ENCODE measurements around the gene CAMK1G.

Gene CAMK1G

GRCh38 chr1:209620487-209620884 is 37.0 kb downstream of the CAMK1G start:
- DNase-seq: no peak

GRCh38 chr1:209621286-209621685 is 37.8 kb downstream of the CAMK1G start:
- no peak for DNase-seq

DNA sequence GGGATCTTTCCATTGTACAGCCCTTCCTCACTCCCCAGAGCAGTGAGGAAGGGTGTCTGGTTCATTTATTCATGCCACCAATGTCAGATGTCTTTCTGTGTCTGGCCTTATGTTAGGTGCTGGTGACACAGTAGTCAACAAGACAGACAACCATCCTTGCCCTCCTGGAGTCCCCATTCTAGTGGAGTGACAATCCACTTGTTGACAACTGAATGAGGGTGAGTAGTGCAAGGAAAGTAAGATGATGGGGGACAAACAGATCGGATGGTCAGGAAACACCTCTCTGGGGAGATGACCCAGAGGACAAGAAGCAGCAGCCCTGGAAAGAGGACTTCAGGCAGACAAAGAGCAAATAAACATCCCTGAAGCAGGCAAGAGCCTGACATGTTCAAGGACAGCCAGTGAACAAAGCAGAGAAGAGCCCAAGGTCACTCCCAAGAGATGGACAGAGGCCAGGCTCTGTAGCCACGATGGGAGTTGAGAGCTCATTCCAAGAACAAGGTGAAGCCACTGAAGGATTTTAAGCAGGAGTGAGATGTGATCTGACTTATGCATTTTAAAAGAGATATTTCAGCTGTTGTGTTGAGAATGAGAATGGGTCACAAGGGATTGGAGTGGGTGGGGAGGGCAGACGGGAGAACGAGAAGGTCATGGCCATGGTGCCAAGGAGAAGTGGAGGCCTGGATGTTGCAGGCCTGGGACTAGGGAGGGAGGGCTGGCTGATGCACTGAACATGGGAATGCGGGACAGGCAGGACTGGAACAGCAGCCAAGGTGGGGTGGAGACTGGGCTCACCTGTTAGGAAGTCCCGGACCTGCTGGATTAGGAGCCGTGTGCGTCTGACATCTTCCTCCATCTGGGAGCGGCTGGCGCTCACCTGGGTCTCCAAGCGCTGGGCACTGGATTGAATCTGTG is 38.5 kb downstream of the CAMK1G start:
- DNase-seq: no peak

DNA sequence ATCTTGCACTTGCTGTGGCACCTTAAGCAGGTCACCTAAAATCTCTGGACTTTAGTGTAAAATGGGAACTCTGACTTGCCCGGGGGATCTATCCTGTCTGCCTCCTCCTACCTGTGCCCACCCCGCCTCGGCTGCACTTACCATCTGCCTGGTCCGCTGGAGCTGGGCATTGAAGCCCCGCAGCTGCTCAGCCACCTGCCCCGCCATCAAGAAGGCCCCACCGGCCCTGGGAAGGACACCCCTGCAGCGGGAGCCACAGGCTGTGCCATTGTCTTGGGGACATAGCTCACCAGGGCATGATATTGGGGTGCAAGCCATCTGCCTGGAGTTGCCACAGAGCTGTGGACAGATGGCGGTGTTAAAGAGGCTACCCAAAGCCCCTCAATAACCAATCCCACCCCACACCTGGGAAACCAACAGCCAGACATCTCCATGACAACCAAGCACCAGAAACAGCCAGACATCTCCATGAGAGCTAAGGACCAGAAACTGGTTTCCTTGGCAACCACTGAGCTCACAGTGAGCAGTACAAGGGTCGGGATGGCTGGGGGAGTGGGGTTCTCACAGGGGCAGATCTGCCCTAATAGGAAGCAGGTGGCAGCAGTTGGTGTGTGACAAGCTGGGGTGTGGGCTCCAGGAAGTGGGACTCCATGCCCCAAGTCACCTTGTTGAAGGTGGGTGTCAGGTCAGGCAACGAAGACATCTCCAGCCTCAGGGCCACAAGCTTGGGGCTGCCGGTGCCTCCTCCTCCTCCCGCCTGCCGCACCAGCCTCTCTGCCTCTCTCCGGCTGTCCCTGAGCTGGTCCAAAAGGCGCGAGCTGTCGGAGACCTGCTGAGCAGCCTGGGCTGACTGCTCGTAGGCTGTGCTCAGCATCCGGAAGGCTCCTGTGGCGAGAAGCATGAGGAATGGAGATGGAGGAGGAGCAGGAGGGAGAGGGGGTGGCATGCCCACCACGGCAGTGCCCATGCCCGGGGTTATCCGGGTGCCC is 39.6 kb downstream of the CAMK1G start:
- no peak for DNase-seq

GRCh38 chr1:209624558-209625549 is 41.3 kb downstream of the CAMK1G start:
- DNase-seq: no peak

DNA sequence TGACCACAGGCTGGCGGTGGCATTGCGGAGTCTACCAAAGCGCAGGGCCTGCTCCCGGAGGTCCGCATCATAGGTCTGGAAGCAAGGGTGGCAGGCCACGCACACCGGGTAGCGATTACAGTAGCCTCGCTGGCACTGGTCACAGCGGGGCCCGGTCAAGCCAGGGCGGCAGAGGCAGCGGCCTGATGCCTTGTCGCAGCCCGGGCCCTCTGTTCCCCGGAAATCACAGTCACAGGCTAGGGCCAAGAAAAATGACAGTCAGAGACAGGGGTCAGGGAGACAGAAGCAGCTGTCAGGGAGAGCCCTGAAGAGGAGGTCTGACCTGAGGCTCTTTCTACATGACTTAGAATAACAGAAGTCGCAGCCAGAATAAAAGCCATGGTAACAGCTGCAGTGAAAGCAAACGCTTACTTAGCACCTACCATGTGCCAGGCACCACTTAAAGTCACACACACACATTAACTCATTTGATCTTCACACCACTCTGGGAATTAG is 42.3 kb downstream of the CAMK1G start:
- DNase-seq: no peak

GRCh38 chr1:209626346-209627026 is 43.0 kb downstream of the CAMK1G start:
- no peak for DNase-seq

DNA sequence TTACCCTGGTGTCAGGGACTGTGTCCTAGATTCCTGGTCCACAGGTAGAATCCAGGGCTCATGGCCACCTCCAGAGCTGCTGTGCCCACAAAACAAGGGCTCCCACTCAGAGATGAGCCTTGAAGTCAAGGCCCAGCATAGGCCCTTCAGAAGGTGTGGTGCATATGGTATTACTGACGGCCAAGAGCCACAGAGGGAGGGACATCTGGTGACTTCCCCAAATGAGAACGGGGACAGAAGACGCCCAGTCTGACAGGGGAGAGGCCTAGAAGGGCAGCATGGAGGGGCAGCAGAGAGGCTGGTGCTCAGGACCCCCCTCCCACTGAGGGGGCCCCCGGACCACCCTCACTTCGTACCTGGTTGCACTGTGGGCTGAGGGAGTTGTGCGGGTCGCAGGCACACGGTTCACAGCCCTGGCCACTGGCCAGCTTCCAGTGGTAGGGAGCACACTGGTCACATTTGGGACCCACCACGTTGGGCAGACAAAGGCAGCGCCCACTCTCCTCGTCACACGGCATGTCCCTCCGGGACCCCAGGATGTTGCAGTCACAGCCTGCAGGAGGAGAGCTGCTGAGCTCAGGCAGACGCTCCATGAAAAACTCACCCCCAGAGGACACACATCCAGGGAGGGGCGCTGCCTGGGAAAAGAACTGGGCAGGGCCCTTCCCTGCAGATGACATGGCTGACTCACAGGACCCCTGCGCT is 43.7 kb downstream of the CAMK1G start:
- no peak for DNase-seq

GRCh38 chr1:209627732-209628196 is 44.2 kb downstream of the CAMK1G start:
- peak; percentile 69 to 80 for DNase-seq

DNA sequence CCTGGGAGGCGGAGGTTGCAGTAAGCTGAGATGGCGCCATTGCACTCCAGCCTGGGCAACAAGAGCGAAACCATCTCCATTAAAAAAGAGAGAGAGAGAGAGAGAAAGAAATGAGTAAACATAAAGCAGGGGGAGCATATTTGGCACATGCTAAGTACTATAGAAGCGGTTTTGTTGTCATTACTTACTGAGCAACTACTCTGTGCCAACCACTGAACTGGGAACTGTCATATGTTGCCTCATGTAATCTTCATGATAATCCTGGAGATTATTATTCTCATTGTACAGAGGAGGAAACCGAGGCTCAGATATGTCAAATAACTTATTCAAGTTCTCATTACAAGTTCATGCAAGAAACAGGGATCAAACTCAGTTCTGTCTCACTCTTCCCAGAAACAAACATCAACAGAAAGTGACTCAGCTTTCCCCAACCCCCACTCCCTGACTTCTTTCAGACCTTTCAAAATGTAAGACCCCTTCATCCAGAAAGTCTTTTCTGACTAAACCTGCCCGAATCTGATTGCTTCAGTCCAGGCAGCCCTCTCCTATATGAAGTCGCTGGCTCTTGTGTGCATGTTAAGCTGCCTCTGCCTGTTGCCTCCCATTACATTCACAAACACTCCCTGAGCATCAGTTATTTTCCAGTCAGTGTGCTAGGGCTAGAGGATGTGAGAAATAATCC is 45.2 kb downstream of the CAMK1G start:
- no peak for DNase-seq

DNA sequence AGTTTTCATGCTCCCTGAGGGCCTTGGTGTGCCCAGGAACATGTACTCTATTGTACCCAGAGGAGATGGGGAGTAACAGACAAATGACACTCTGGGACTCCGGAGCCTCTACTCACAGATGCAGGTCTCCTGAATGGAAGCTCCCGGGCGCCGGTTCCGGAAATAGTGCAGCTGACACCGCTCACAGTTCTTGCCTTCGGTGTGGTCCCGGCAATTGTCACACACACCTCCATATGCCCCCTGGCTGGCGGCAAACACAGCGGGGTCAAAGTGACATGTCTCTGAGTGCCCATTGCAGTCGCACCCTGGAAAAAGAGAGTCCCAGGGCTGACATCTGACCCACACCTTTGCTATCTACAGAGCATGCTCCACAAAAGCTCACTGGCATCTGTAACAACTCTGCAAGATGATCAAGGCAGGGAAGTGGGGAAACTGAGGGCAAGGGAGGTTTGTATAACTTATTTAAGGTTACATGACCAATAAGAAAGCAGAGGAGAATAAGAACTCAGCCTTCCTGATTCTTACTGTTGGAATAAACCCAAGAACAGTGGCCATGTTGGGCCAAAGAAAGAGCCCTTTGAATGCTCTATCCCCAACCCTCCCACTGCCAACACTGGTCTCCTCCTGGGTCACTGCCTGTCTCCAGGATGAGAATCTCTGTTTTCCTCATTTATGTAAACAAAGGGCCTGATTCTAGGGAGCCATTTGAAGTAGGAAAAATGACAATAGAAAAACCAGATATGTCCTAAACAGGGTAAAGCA is 46.3 kb downstream of the CAMK1G start:
- DNase-seq: no peak

DNA sequence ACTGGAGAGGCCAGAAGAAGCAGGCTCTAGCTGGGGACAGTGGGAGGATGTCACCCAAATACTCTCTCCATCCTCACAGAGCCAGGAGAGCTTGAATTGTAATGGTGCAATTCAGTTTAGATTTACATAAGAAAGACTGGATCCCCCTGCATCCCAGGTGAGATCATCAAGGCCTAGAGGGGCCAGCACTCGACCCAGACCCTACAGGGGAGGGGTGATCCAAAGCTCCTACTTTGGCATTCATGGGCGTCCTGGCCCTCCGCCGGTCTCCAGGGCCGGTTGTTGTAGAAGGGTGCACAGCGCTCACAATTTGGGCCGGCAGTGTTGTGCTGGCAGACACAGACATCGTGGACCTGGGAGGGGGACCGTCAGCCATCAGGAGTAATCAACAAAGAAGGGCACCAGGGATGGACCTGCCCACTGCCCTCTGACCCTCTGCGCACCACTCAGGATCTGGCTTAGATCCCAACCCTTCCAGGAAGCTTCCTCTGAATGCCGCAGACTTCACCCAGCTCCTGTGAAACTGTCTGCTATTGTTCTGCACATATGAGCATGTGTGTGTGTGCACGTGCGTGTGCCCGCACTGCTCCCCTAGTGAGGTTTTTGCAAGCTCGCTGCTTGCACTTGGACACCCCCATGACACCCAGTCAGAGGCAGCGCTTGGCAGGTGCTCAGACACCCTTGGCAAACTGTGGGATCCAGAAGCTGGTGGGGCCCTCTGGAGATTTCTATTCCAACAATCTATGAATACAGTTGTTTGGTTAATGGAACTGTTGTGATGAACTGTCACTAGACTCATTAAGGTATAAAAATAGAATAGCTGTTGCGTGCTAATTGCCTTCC is 47.1 kb downstream of the CAMK1G start:
- no peak for DNase-seq

GRCh38 chr1:209633335-209633997 is 50.0 kb downstream of the CAMK1G start:
- DNase-seq: no peak

DNA sequence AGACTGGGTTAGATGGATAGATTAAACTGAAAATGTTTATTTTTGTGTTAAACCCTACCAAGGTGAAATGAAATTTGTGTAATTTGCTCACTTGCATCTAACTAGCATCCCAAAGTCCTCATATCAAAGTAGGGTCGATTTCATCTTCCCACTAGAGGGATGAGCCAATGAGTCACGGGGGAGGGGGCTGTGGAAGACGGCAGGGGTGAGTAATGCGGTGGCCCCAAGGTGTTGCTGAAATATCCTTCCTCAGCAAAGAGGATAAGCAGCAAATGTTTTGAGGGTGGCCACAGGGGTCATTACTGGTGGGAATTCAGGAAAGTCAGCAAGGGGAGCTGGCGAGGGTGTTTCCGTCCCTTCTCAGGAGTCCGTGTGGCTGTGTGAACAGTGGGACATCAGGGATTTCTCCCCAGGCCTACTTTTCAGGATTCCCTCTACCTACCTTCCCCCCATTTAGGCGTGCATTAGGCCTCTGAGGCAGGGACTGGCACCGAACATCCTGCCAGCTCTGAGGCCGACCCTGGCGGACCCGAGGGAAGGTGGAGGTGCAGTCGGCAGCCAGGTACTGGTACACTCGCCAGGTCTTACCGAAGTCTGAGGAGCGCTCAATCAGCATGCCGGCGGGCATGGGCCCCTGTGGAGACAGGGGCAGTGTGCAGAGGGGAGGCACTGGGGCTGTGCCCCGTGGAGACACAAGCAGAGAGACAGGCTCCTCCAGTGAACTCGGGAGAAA is 50.7 kb downstream of the CAMK1G start:
- no peak for DNase-seq

DNA sequence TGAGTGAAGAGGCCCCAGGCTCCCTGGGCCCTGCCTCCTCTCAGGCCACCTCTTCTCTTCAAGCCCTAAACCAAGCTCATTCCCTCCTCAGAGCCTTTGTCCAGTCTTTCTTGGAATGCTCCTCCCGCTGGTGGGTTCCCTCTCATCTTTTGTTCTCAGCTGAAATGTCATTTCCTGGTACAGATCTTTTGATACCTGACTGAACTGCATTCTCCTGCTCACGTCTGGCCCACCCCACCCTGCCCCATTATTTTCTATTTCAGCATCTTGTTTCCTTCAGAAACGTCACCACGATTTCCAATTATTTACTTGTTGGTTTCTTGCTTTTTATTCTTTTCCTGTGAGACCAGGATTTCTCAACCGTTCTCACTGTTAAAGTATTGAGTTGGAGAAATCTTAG is 52.3 kb downstream of the CAMK1G start:
- no peak for DNase-seq

- no peak for DNase-seq
Measured at GRCh38 chr1:209641832-209642172, 58.3 kb downstream of the CAMK1G start.

GRCh38 chr1:209642816-209643215 is 59.3 kb downstream of the CAMK1G start:
- DNase-seq: no peak
